GM12865 (cell line): ENCODE data around the gene KRT36.

Source experiments
- DNase-seq: peaks from one replicate; pipeline ENCODE4 v3.0.0; 2010; ENCODE audit warnings: low read depth
- H3K4me3 ChIP-seq: 2 replicates; pipeline ENCODE4 v1.5.1; 2011; ENCODE audit warnings: mild to moderate bottlenecking, low read depth, low read length, control low read depth
- CTCF ChIP-seq: IDR thresholded peaks from 2 replicates; pipeline ENCODE4 v1.5.1; 2011; ENCODE audit warnings: low read length, control low read depth, low read depth, inconsistent platforms; ENCODE audit not compliant: insufficient read depth; ENCODE audit errors: missing control alignments

KRT36 gene

GRCh38 chr17:41464682-41465081 lies 25.0 kb downstream of the KRT36 start:
- H3K4me3 ChIP-seq, result no peak overlapping the region
- no peak for DNase-seq
- no peak for TF ChIP-seq CTCF

- no peak for TF ChIP-seq CTCF
- no peak for DNase-seq
- H3K4me3 ChIP-seq, result no peak overlapping the region
These were observed 25.5 kb downstream of the KRT36 start for GRCh38 chr17:41464173-41464572.

GRCh38 chr17:41463746-41464145 lies 26.0 kb downstream of the KRT36 start:
- no peak for TF ChIP-seq CTCF
- no peak overlapping the region for H3K4me3 ChIP-seq
- no peak for DNase-seq

- TF ChIP-seq CTCF, result no peak
- H3K4me3 ChIP-seq, result no peak overlapping the region
- DNase-seq, result no peak
These were observed 27.0 kb downstream of the KRT36 start for GRCh38 chr17:41462705-41463104.

GRCh38 chr17:41457676-41458075 lies 32.0 kb downstream of the KRT36 start:
- DNase-seq, result no peak

GRCh38 chr17:41456204-41456603 lies 33.5 kb downstream of the KRT36 start:
- DNase-seq, result no peak
- no peak for TF ChIP-seq CTCF
- H3K4me3 ChIP-seq, result no peak overlapping the region

More at GRCh38 chr17:41457676-41458075, 32.0 kb downstream of the KRT36 start:
- H3K4me3 ChIP-seq, result no peak overlapping the region
- no peak for TF ChIP-seq CTCF

- no peak for TF ChIP-seq CTCF
- H3K4me3 ChIP-seq, result no peak overlapping the region
- DNase-seq, result no peak
These were observed 34.5 kb downstream of the KRT36 start for GRCh38 chr17:41455236-41455635.
